Activated T-helper 1 cell treated with anti-CD3 and anti-CD28 coated beads, Interleukin-2, amount 50 U/mL, for 16 hours (primary cell): ENCODE measurements around the gene SLC5A1.
A peak's percentile ranks its signal among the peaks of the same experiment; 100 is the strongest.

Experiments used
- DNase-seq, 2 donors: peaks; one replicate each; pipeline ENCODE4 v3.0.0-alpha.2; 2020; ENCODE audit warnings: low read depth in 1 of 2, low spot score in 1 of 2

SLC5A1 gene

GRCh38 chr22:32050678-32051515 is 7.8 kb downstream of the SLC5A1 start:
- peak; percentile 10 to 43 for DNase-seq

DNA sequence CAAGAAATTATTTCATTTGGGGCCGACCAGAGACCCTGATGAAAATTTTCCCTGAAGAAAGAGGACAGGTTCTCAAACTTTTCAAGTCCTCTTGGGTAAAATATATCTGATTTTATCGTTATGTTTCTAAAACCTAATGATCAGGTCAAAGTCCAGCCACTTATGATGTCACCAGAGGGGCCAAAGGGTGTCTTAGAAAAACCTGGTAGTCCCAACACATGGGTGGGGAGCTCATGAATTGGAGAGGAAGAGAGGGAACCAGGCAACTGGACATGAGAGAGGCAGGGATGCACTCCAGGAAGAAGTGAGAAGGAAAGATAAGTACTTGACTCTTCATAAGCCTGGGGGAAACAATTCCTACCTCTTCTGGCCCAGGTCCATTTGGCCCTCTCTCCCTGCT is 9.2 kb downstream of the SLC5A1 start:
- no peak for DNase-seq

DNA sequence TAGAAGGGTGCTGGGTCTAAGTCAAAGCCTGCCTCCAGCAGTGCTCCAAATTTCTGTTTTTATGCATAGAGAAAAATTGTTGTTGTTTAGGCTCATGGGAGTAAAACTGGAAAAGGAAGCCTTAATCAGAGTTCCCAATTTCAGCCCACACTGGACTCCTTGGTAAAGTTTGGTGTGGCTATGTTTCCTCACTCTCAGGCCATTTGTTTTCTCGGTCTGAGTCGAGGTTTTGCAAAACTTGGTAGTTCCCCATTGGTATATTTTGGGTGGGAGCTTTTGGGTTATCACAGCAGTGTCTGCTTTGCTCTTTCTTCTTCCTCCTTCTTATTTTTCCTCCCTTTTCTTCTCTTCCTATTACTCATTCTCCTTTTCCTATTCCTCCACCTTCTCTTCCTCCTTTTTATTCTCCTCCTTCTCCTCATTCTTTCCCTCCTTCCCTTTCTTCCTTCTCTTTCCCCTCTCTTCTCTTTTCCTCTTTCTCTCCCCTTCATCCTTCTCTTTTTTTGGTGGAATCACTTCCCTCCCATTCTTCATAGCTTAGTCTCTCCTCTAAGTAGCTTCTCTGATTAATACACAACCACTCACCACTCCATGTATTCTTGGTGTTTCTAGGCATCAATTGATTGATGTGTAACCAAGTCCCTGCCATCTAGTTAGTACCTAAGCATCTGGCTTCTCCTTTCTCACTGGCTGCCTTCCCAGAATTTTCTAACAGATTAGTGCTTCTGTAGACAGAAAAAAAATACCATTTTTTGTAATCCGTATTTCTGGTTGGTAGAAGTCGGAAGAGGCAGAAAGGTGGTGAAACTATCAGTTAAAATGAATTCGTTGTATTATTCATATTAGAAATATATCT is 10.1 kb downstream of the SLC5A1 start:
- no peak for DNase-seq

GRCh38 chr22:32055069-32055468 is 12.0 kb downstream of the SLC5A1 start:
- DNase-seq = no peak

GRCh38 chr22:32058656-32059260 is 15.7 kb downstream of the SLC5A1 start:
- DNase-seq = no peak

DNA sequence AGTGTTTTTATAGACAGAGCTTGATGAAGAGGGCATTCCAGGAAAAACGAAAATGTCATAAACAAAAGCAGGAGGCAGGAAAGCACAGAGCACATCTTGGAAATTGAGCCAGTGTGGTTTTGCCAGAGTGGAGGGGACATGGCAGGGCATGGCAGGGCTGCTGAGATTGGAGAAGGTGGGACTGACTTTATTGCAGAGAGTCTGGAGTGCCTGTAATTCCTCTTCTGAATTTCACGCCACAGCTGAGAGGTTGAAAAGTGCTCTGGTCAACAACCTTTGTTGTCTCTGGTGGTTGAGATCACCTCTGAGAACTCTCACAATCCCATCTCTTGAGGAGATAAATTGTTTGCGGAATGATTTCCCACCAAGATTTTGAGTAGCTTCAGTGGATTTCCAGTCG is 16.4 kb downstream of the SLC5A1 start:
- no peak for DNase-seq

GRCh38 chr22:32063701-32064100 is 20.6 kb downstream of the SLC5A1 start:
- no peak for DNase-seq

GRCh38 chr22:32066820-32067219 is 23.8 kb downstream of the SLC5A1 start:
- no peak for DNase-seq

DNA sequence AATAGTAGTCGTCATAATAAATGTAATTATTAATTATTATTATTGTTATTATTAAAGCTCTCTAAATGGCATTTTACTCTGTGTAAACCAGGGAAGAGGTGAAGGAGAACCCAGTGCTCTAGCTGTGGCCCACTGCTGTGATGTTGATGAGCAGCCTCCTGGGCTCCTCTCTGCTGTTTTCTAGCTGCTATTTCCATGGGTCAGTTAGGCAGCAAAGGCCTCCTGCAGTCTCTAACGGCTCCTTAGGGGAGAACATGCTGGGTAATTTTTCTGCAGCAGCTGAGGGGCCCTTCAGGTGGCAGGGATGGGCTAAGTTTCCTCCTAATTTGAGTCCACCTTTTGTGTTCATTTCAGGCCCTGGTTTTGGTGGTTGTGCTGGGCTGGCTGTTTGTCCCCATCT is 24.6 kb downstream of the SLC5A1 start:
- no peak for DNase-seq

- no peak for DNase-seq
These were observed 26.7 kb downstream of the SLC5A1 start for GRCh38 chr22:32069579-32070372.

GRCh38 chr22:32073262-32073661 is 30.2 kb downstream of the SLC5A1 start:
- DNase-seq = no peak

GRCh38 chr22:32073823-32074380 is 30.8 kb downstream of the SLC5A1 start:
- DNase-seq = no peak

DNA sequence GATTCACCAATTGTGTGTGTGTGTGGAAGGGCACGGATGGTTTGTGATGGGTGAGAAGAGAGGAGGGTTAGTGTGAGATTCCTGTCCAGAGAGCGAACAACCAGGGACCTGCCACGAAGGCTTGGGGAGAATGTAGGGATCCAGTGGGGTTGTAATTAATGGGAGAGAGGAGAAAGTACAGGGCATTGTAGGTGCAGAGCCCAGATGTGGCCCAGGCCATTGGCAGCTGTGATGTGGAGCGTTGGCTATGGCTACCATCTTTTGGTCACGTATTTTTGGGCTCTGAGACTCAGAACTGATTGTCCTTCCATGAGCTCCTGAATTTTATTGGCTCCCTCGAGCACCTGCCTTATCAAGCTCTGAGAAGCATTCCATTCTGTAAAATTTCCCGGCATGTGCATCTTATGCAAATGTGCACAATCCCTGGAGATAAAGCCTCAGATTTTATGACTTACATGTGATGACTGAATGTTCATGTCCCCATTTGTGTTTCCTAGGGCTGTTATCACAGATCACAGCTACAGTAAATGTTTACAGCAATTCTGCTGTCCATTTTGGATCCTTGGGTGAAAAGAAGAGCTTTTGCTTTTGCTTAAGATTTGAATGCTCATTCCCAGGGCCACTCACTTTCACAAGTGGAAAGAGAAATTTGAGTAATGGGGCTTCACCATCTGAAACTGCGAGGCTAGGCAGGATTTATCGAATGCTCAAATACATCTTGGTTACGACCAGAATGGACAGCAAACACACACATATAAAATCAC is 33.1 kb downstream of the SLC5A1 start:
- no peak for DNase-seq

DNA sequence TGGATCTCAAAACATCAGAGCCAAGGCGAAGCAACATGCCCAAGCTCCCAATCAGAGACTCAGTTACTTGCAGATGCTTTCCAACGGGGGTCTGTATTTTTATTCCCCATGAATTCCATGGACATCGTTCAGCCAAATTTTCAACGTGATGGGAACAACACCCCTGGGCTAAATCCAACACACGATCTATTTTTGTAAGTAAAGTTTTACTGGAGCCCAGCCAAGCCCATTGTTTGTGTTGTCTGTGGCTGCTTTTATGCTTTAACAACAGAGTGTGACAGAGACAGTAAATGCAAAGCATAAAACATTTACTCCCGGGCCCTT is 33.7 kb downstream of the SLC5A1 start:
- no peak for DNase-seq

GRCh38 chr22:32077151-32077550 is 34.1 kb downstream of the SLC5A1 start:
- no peak for DNase-seq

DNA sequence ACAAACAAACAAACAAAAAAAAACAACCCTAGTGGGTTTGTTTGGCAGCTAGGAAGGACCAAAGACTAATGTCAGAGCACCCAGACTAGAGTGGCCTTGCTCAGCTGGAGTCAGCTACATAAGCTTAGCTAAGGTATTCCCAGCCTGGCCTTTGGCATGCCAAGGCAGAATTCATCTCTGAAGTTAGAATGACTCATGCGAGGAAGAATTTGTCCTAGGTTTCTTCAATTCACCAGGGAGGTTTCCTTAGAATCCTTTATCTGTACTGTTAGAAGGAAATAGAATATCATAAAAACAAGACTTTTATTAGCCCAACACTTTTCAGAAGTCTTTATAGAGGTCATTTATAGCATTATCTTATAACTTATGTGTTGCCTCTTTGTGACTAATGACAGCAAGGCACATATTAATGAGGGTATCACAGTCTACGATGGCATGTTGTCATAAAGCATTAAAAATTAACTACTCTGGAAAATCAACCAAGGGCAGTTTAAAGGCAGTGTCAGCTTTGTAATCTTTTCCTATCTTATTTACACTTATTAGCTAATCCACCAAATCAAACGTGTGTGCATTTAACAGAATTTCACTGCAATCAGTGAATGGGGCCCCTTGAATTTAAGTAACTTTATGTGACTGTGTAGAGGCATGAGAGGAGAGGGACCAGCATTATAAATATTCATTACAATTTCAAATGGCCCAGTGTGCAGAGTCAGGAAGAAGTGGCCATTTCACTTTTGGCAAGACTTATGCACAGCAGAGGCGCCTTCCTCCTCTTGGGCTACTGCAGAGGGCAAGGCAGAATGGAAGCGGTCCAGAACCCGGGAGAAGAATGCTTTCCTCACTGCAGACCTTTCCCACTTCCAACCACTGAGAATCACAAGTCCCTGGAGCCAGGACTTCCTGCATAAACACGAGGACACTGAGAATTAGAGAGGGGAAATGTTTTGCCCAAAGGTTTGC is 36.3 kb downstream of the SLC5A1 start:
- no peak for DNase-seq

DNA sequence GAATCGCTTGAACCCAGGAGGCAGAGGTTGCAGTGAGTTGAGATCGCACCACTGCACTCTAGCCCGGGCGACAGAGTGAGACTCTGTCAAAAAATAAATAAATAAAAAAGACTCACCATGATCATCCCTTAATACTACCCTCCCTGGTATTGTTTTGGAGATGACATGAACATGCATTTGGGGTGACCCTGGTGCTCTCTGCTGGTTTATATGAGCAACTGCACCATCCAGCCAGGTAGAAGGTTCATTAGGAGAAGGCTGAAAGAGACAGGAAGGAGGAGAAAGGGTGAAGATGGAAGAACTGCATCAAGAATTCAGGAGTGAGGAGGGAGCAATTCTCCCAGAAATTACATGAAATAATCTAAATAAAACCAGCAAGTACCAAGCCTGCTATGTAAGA is 37.8 kb downstream of the SLC5A1 start:
- DNase-seq = peak in 1 of 2 donors; percentile 5

- DNase-seq = no peak
These were observed 39.3 kb downstream of the SLC5A1 start for GRCh38 chr22:32082331-32082730.

DNA sequence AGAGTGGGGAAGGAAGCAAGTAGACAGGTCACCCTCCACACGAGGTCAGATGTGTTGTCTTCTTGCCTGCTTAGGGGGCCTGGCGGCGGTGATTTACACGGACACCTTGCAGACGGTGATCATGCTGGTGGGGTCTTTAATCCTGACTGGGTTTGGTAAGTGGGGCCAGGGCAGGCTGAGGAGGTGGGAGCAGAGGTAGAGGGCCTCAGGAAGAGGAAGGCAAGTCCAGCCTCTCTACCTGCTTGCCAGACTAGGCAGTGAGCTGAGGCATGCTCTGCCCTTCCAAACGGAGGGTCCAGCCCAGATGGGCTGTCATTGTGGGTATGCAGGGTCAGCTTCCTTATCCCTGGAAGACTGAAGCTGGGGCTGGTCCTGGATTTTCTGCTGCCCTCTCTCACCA is 39.9 kb downstream of the SLC5A1 start:
- no peak for DNase-seq
